Activated CD4-positive, alpha-beta memory T cell treated with anti-CD3 and anti-CD28 coated beads, Interleukin-2, amount 10 ng/mL, durations not matched to agents 7 days and 5 days (primary cell): ENCODE measurements around the gene HEG1. TPM values are rescaled to one million over a fixed set of nuclear protein-coding genes. Genes with fewer than 3 reads are reported as not detected.

ENCODE experiments used
- CTCF ChIA-PET: fragments of 350-600 bp; sonication (Branson Sonifier 250); formaldehyde crosslinking; loops from one replicate; lab custom pipeline; 2021; ENCODE audit warnings: antibody characterized with exemption, inconsistent platforms; lab: Charles Lee
- POLR2A ChIA-PET: fragments of 350-600 bp; sonication (Branson Sonifier 250); formaldehyde crosslinking; loops from one replicate; lab custom pipeline; 2021; ENCODE audit warnings: antibody characterized with exemption; lab: Charles Lee
- DNase-seq: peaks from one replicate; pipeline ENCODE4 v3.0.0-alpha.2; 2020
- H3K27ac Mint-ChIP-seq: one replicate; pipeline ENCODE4 v1.8.0; 2021; ENCODE audit warnings: mild to moderate bottlenecking, mixed read lengths
- H3K27me3 Mint-ChIP-seq: one replicate; pipeline ENCODE4 v1.8.0; 2021; ENCODE audit warnings: mixed read lengths
- H3K36me3 Mint-ChIP-seq: one replicate; pipeline ENCODE4 v1.8.0; 2021; ENCODE audit warnings: low read depth, mixed read lengths
- H3K4me1 Mint-ChIP-seq: one replicate; pipeline ENCODE4 v1.8.0; 2021; ENCODE audit warnings: mixed read lengths
- H3K4me3 Mint-ChIP-seq: one replicate; pipeline ENCODE4 v1.8.0; 2021; ENCODE audit warnings: mild to moderate bottlenecking, mixed read lengths
- H3K9me3 Mint-ChIP-seq: one replicate; pipeline ENCODE4 v1.8.0; 2021; ENCODE audit warnings: mixed read lengths
- total RNA-seq, 2 experiments: library from RNA; stranded (reverse); gene quantifications; one replicate each; pipeline ENCODE4 v1.2.3, GENCODE V29; 2021

HEG1 gene
- total RNA-seq, 2 experiments from 2014 or later = 26.7 to 27.7 TPM

GRCh38 chr3:125014570-125015179 is 41.1 kb downstream of the HEG1 start:
- Mint-ChIP-seq H3K36me3 (peaks cover 67% of the 10 kb centered on the region), H3K27ac (no peak overlapping the region), H3K9me3 (no peaks in the 10 kb centered on the region), H3K4me3 (no peak overlapping the region), H3K27me3 (no peaks in the 10 kb centered on the region), H3K4me1 (peaks cover 31% of the 10 kb centered on the region)
- POLR2A ChIA-PET = no interaction called here
- CTCF ChIA-PET = interaction anchor here (0.7 kb wide), 1 partner anchor 79 kb away, joined by 6 read pairs; no protein-coding TSS in a partner anchor
- DNase-seq = no peak

- H3K36me3 Mint-ChIP-seq = peaks cover 62% of the 10 kb centered on the region
- POLR2A ChIA-PET = interaction anchor here (1.1 kb wide), 1 partner anchor 9 kb away, joined by 3 read pairs; no protein-coding TSS in a partner anchor
- H3K27ac Mint-ChIP-seq = no peak overlapping the region
- DNase-seq = no peak
- H3K4me3 Mint-ChIP-seq = no peak overlapping the region
- no peaks in the 10 kb centered on the region for H3K27me3 Mint-ChIP-seq
- CTCF ChIA-PET = no interaction called here
- H3K9me3 Mint-ChIP-seq = no peaks in the 10 kb centered on the region
- H3K4me1 Mint-ChIP-seq = peaks cover 16% of the 10 kb centered on the region
Measured at GRCh38 chr3:125013095-125013494, 42.7 kb downstream of the HEG1 start.

- POLR2A ChIA-PET = no interaction called here
- DNase-seq = no peak
- Mint-ChIP-seq H3K9me3 (no peaks in the 10 kb centered on the region), H3K27me3 (no peaks in the 10 kb centered on the region), H3K4me3 (no peak overlapping the region), H3K36me3 (peaks cover 65% of the 10 kb centered on the region), H3K27ac (no peak overlapping the region), H3K4me1 (peaks cover 14% of the 10 kb centered on the region)
- CTCF ChIA-PET = interaction anchor here (0.6 to 1.0 kb wide), 2 partner anchors 139 to 497 kb away, joined by 3 read pairs; no protein-coding TSS in a partner anchor
Measured at GRCh38 chr3:125011941-125012340, 43.9 kb downstream of the HEG1 start.

GRCh38 chr3:125010393-125010792 is 45.4 kb downstream of the HEG1 start:
- Mint-ChIP-seq H3K4me3 (no peak overlapping the region), H3K27ac (no peak overlapping the region), H3K9me3 (no peaks in the 10 kb centered on the region), H3K27me3 (no peaks in the 10 kb centered on the region), H3K4me1 (peaks cover 14% of the 10 kb centered on the region), H3K36me3 (peaks cover 70% of the 10 kb centered on the region)
- ChIA-PET POLR2A (no interaction called here), CTCF (no interaction called here)
- no peak for DNase-seq

- no peak for DNase-seq
- H3K27ac Mint-ChIP-seq = no peak overlapping the region
- peaks cover 73% of the 10 kb centered on the region for H3K36me3 Mint-ChIP-seq
- ChIA-PET POLR2A (interaction anchor here (0.9 kb wide), 1 partner anchor 16 kb away, joined by 4 read pairs; no protein-coding TSS in a partner anchor), CTCF (interaction anchor here (0.6 to 0.7 kb wide), 2 partner anchors 90 to 572 kb away, joined by 3 read pairs; no protein-coding TSS in a partner anchor)
- no peaks in the 10 kb centered on the region for H3K27me3 Mint-ChIP-seq
- H3K4me3 Mint-ChIP-seq = no peak overlapping the region
- peaks cover 14% of the 10 kb centered on the region for H3K4me1 Mint-ChIP-seq
- no peaks in the 10 kb centered on the region for H3K9me3 Mint-ChIP-seq
Measured at GRCh38 chr3:125008766-125009165, 47.0 kb downstream of the HEG1 start.

- no peak overlapping the region for H3K4me3 Mint-ChIP-seq
- CTCF ChIA-PET = no interaction called here
- POLR2A ChIA-PET = no interaction called here
Measured at GRCh38 chr3:125006291-125006731, 49.5 kb downstream of the HEG1 start.

GRCh38 chr3:125005676-125006075 is 50.1 kb downstream of the HEG1 start:
- peaks cover 10% of the 10 kb centered on the region for H3K4me1 Mint-ChIP-seq
- DNase-seq = no peak
- ChIA-PET CTCF (no interaction called here), POLR2A (no interaction called here)
- no peak overlapping the region for H3K27ac Mint-ChIP-seq
- no peak overlapping the region for H3K4me3 Mint-ChIP-seq
- no peaks in the 10 kb centered on the region for H3K27me3 Mint-ChIP-seq
- H3K36me3 Mint-ChIP-seq = peaks cover 67% of the 10 kb centered on the region
- H3K9me3 Mint-ChIP-seq = no peaks in the 10 kb centered on the region

More at GRCh38 chr3:125006291-125006731, 49.5 kb downstream of the HEG1 start:
- Mint-ChIP-seq H3K27me3 (no peaks in the 10 kb centered on the region), H3K27ac (no peak overlapping the region), H3K4me1 (peaks cover 12% of the 10 kb centered on the region), H3K36me3 (peaks cover 69% of the 10 kb centered on the region), H3K9me3 (no peaks in the 10 kb centered on the region)
- DNase-seq = no peak

- Mint-ChIP-seq H3K36me3 (peaks cover 65% of the 10 kb centered on the region), H3K27ac (no peak overlapping the region)
Measured at GRCh38 chr3:125005222-125005621, 50.6 kb downstream of the HEG1 start.

GRCh38 chr3:125003859-125004595 is 51.8 kb downstream of the HEG1 start:
- H3K4me3 Mint-ChIP-seq = no peak overlapping the region
- no peak overlapping the region for H3K27ac Mint-ChIP-seq
- no peak for DNase-seq
- H3K27me3 Mint-ChIP-seq = no peaks in the 10 kb centered on the region
- ChIA-PET POLR2A (no interaction called here), CTCF (interaction anchor here (1.4 kb wide), 1 partner anchor 9 kb away, joined by 4 read pairs; no protein-coding TSS in a partner anchor)
- H3K36me3 Mint-ChIP-seq = peaks cover 64% of the 10 kb centered on the region
- H3K9me3 Mint-ChIP-seq = no peaks in the 10 kb centered on the region
- no peaks in the 10 kb centered on the region for H3K4me1 Mint-ChIP-seq

More at GRCh38 chr3:125005222-125005621, 50.6 kb downstream of the HEG1 start:
- POLR2A ChIA-PET = no interaction called here
- CTCF ChIA-PET = no interaction called here
- Mint-ChIP-seq H3K4me3 (no peak overlapping the region), H3K9me3 (no peaks in the 10 kb centered on the region), H3K27me3 (no peaks in the 10 kb centered on the region), H3K4me1 (peaks cover 6% of the 10 kb centered on the region)
- no peak for DNase-seq

- Mint-ChIP-seq H3K27ac (no peak overlapping the region), H3K9me3 (no peaks in the 10 kb centered on the region), H3K36me3 (peaks cover 61% of the 10 kb centered on the region), H3K4me3 (no peak overlapping the region), H3K27me3 (no peaks in the 10 kb centered on the region), H3K4me1 (no peaks in the 10 kb centered on the region)
- POLR2A ChIA-PET = no interaction called here
- CTCF ChIA-PET = interaction anchor here (1.4 kb wide), 1 partner anchor 8 kb away, joined by 4 read pairs; no protein-coding TSS in a partner anchor
- no peak for DNase-seq
Measured at GRCh38 chr3:125003369-125003853, 52.4 kb downstream of the HEG1 start.

- no peak for DNase-seq
- ChIA-PET CTCF (interaction anchor here (1.4 kb wide), 1 partner anchor 8 kb away, joined by 4 read pairs; no protein-coding TSS in a partner anchor), POLR2A (no interaction called here)
- no peaks in the 10 kb centered on the region for H3K9me3 Mint-ChIP-seq
- no peaks in the 10 kb centered on the region for H3K4me1 Mint-ChIP-seq
- no peaks in the 10 kb centered on the region for H3K27me3 Mint-ChIP-seq
- peaks cover 59% of the 10 kb centered on the region for H3K36me3 Mint-ChIP-seq
- H3K4me3 Mint-ChIP-seq = no peak overlapping the region
- H3K27ac Mint-ChIP-seq = no peak overlapping the region
Measured at GRCh38 chr3:125002414-125003368, 53.1 kb downstream of the HEG1 start.
